HEK293T (cell line): ENCODE measurements around the gene RAB9B.

Experiments
- ARNT ChIP-seq: fragments of 450-650 bp; IDR thresholded peaks from 2 replicates; pipeline ENCODE4 v1.6.1; 2017; ENCODE audit warnings: mild to moderate bottlenecking
- BHLHE40 ChIP-seq: fragments of 450-650 bp; IDR thresholded peaks from 2 replicates; pipeline ENCODE4 v1.6.1; 2016; ENCODE audit warnings: mild to moderate bottlenecking, moderate library complexity, borderline replicate concordance
- CTBP1 ChIP-seq: fragments of 450-650 bp; IDR thresholded peaks from 2 replicates; pipeline ENCODE4 v1.6.1; 2016; ENCODE audit warnings: borderline replicate concordance
- ELF4 ChIP-seq: fragments of 450-650 bp; IDR thresholded peaks from 2 replicates; pipeline ENCODE4 v1.6.1; 2017; ENCODE audit warnings: antibody characterized with exemption
- FOXA1 ChIP-seq: fragments of 450-650 bp; IDR thresholded peaks from 2 replicates; pipeline ENCODE4 v1.6.1; 2016; ENCODE audit warnings: mild to moderate bottlenecking
- FOXK2 ChIP-seq: fragments of 450-650 bp; IDR thresholded peaks from 2 replicates; pipeline ENCODE4 v1.6.1; 2016; ENCODE audit warnings: mild to moderate bottlenecking
- FOXM1 ChIP-seq: fragments of 450-650 bp; IDR thresholded peaks from 2 replicates; pipeline ENCODE4 v1.6.1; 2017; ENCODE audit warnings: mild to moderate bottlenecking, borderline replicate concordance
- HDGF ChIP-seq: fragments of 450-650 bp; IDR thresholded peaks from 2 replicates; pipeline ENCODE4 v1.6.1; 2017; ENCODE audit warnings: antibody characterized with exemption, borderline replicate concordance
- L3MBTL2 ChIP-seq: fragments of 450-650 bp; conservative IDR thresholded peaks from 2 replicates; pipeline ENCODE4 v1.6.1; 2016; ENCODE audit warnings: mild to moderate bottlenecking
- PKNOX1 ChIP-seq: fragments of 450-650 bp; IDR thresholded peaks from 2 replicates; pipeline ENCODE4 v1.6.1; 2016
- SP1 ChIP-seq: fragments of 450-650 bp; IDR thresholded peaks from 2 replicates; pipeline ENCODE4 v1.6.1; 2017
- TARDBP ChIP-seq: fragments of 450-650 bp; IDR thresholded peaks from 2 replicates; pipeline ENCODE4 v1.6.1; 2016
- ZNF384 ChIP-seq: fragments of 450-650 bp; IDR thresholded peaks from 2 replicates; pipeline ENCODE4 v1.6.1; 2016

GRCh38 chrX:103776546-103776945, 55.5 kb downstream of the RAB9B start, which contains the start of gene PLP1:
- peak; percentile 85 for TF ChIP-seq PKNOX1
- no peak for TF ChIP-seq SP1
- TF ChIP-seq ZNF384 = no peak
- no peak for TF ChIP-seq L3MBTL2
- no peak for TF ChIP-seq FOXM1
- TF ChIP-seq ARNT = no peak
- no peak for TF ChIP-seq FOXA1
- no peak for TF ChIP-seq TARDBP
- no peak for TF ChIP-seq CTBP1
- no peak for TF ChIP-seq ELF4
- no peak for TF ChIP-seq HDGF
- TF ChIP-seq FOXK2 = no peak
- no peak for TF ChIP-seq BHLHE40
